ENCODE results near the gene EXPH5. TPM values are rescaled to one million over a fixed set of nuclear protein-coding genes. Genes with fewer than 3 reads are reported as not detected.
"Not testable (repeated sequence)": the region's sequence is repeated elsewhere in the genome, so short reads cannot be mapped to it uniquely, and the experiment has no call there.

EXPH5 gene, protein sequence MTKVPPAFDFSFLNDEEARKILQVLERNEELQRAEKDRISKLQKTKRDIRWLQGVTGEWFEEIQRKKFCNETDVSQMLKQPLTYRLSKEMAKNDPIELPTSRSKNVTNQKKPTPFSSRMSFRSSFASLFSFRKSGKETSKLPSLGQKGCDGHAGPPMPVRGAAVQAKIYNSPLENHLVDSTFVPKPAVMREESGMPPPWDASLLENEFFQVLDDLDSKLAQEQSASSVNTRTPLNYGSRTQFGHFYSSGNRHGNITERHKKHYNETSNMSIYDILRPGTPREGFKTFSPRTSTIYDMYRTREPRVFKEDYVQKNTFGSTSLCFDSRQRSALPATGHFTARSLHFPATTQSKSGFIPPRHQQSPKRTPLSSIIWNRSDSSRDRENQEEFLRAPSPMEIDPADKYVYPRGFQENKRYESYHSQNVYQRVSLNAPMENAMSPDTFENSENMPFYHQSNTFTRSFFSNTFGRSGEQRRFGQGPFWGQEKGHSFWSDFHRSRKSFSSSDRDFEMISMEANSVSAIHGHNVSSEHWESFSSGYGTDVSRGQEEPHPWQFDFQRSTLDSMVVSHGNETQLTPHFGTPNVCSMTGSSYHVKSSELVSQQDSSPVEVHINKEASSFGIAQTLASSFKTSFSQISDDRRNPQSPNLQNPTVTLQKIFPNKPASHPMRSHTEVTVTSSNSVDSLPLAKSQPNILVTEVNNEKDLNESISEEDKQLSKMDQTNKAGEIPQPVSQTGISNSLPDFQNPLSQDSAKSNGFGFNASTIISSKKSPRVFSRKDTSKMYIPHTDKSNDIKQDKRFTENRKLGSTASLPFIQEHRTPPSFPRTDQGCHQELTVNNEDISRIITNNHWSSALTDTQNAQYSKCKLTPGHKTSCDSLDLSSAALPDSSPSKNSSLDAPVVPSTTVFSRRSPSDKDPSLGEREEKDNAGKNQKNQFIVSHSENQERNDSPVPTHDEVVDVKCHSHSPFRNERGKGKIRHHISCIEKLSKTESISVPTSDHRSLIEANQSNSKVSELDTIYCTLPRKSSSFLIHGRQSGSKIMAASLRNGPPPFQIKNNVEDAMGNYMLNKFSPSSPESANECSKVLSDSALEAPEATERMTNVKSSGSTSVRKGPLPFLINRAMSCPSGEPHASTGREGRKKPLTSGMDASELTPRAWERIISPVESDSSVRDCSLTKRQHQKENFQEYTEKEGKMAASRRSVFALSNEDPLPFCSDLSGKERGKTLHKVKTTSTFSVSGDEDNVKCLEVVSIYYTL (N-terminal part only)
- 1.1 TPM for polyA plus RNA-seq (2013)

DNA sequence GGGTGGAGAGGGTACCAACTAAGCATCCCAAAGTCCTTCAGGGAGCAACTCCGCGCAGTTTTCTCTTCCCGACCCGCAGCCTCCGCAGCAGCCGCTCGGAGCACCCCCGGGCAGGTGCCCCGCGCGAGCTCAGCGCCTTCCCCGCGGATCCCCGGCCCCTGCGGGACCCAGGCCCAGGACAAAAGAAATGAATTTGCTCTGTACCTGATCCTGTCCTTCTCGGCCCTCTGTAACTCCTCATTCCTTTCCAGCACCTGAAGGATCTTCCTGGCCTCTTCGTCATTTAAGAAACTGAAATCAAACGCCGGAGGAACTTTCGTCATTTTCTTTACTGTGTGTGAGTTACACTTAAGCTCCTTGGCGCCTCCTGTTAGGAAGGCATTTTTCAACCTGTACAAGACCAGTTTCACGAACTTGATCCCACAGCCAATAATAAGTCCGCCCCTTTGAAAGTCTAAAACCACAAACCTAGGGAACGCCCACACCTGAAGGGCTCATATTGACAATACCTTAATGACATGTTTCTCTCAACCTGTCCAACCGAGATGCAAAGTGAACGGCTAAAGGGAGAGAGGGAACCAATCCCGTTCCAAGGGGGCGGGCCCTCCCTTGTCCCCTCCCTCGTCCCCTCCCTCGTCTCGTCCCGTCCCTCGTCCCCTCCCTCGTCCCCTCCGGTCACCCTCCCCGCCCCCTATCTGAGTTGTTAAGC lies at the start of gene EXPH5:
TSS of gene EXPH5 (minus strand) at position 555 of the 709 bp plus-strand sequence. CDS start at position 323, 232 bp downstream.
- Histone ChIP-seq H3K9me3 (ENCODE audit: control extremely low read depth in 1 of 5, control insufficient read depth in 4 of 5, insufficient read depth in 2 of 5, low read depth in 1 of 5, low read length in 4 of 5) (no peaks in the 10 kb centered on the region), H3K4me1 (ENCODE audit: control extremely low read depth in 1 of 4, control insufficient read depth in 4 of 4, insufficient read depth in 4 of 4, low read length in 3 of 4) (peaks cover 0 to 11% (median 8%) of the 10 kb centered on the region in 4 experiments), H3K4me3 (ENCODE audit: control insufficient read depth in 1 of 7, extremely low read depth in 1 of 7, insufficient read depth in 4 of 7, low read depth in 2 of 7, low read length in 6 of 7) (peak within 1 kb of the TSS; percentile 51 to 99 (median 91)), H3K27ac (ENCODE audit: insufficient read depth in 1 of 2, low read depth in 1 of 2, low read length in 2 of 2, poor library complexity in 1 of 2, severe bottlenecking in 2 of 2) (peak within 1 kb of the TSS; percentile 56 to 71), H3K36me3 (ENCODE audit: control insufficient read depth in 4 of 4, insufficient read depth in 4 of 4, low read length in 3 of 4) (no peaks in the 10 kb centered on the region), H3K27me3 (replicated peaks in 2 of 5; ENCODE audit: control insufficient read depth in 4 of 5, insufficient read depth in 5 of 5, low read length in 4 of 5) (peaks cover 0 to 22% (median 5%) of the 10 kb centered on the region in 5 experiments)
- WGBS (ENCODE audit: insufficient coverage): 0% methylated on average over 26 of the region's 37 CpGs
- ChIA-PET POLR2A (no interaction called here), CTCF (interaction anchor here (1.6 kb wide), 1 partner anchor 87 kb away, joined by 3 read pairs; no protein-coding TSS in a partner anchor)
- DNase-seq: peak; percentile 88 to 91 (median 89)

DNA sequence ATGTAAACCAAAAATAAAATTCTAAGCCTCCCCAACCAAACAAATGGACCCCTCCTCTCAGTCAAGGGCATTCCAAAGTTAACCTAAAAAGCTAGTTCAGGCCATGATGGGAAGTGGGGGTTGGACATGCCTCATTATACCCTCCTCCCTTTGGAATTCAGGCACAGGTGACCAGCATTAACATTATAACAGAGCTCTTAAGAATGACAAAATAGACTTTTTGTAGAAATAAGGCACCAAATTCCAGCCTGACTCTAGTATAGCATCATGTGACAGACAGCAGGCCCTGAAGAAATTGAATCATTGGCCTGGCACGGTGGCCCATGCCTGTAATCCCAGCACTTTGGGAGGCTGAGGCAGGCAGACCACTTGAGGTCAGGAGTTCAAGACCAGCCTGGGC lies 48.2 kb upstream of the EXPH5 start:
- DNase-seq; POLR2A ChIA-PET; H3K27ac ChIP-seq (ENCODE audit: insufficient read depth in 1 of 2, low read depth in 1 of 2, low read length in 2 of 2, poor library complexity in 1 of 2, severe bottlenecking in 2 of 2); H3K4me3 ChIP-seq (ENCODE audit: control insufficient read depth in 1 of 7, extremely low read depth in 1 of 7, insufficient read depth in 4 of 7, low read depth in 2 of 7, low read length in 6 of 7); H3K9me3 ChIP-seq (ENCODE audit: control extremely low read depth in 1 of 5, control insufficient read depth in 4 of 5, insufficient read depth in 2 of 5, low read depth in 1 of 5, low read length in 4 of 5); H3K36me3 ChIP-seq (ENCODE audit: control insufficient read depth in 4 of 4, insufficient read depth in 4 of 4, low read length in 3 of 4); H3K27me3 ChIP-seq (replicated peaks in 2 of 5; ENCODE audit: control insufficient read depth in 4 of 5, insufficient read depth in 5 of 5, low read length in 4 of 5); H3K4me1 ChIP-seq (ENCODE audit: control extremely low read depth in 1 of 4, control insufficient read depth in 4 of 4, insufficient read depth in 4 of 4, low read length in 3 of 4); CTCF ChIA-PET: not testable (repeated sequence)
- 91% methylated on average over 1 of the region's 1 CpG for WGBS (ENCODE audit: insufficient coverage)

DNA sequence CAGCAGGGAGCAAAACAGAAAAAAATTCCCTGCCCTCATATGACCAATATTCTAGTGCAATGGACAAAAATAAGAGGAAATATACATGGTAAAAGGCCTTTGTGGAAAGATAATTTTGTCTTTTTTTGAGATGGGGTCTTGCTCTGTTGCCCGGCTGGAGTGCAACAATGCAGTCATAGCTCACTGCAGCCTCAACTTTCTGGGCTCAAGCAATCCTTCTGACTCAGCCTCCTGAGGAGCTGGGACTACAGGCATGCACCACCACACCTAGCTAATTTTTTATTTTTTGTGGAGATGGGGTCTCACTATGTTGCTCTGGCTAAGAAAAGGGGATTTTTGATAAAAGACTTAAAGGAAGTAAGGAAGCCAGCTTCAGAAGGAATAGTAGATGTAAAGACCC lies 45.6 kb upstream of the EXPH5 start:
- 100% methylated on average over 1 of the region's 1 CpG for WGBS (ENCODE audit: insufficient coverage)
- Histone ChIP-seq H3K27ac (ENCODE audit: insufficient read depth in 1 of 2, low read depth in 1 of 2, low read length in 2 of 2, poor library complexity in 1 of 2, severe bottlenecking in 2 of 2) (no peak overlapping the region), H3K9me3 (ENCODE audit: control extremely low read depth in 1 of 5, control insufficient read depth in 4 of 5, insufficient read depth in 2 of 5, low read depth in 1 of 5, low read length in 4 of 5) (peaks cover 0 to 2% (median 0%) of the 10 kb centered on the region in 5 experiments), H3K4me1 (ENCODE audit: control extremely low read depth in 1 of 4, control insufficient read depth in 4 of 4, insufficient read depth in 4 of 4, low read length in 3 of 4) (no peaks in the 10 kb centered on the region), H3K36me3 (ENCODE audit: control insufficient read depth in 4 of 4, insufficient read depth in 4 of 4, low read length in 3 of 4) (no peaks in the 10 kb centered on the region), H3K4me3 (ENCODE audit: control insufficient read depth in 1 of 7, extremely low read depth in 1 of 7, insufficient read depth in 4 of 7, low read depth in 2 of 7, low read length in 6 of 7) (no peak overlapping the region), H3K27me3 (replicated peaks in 2 of 5; ENCODE audit: control insufficient read depth in 4 of 5, insufficient read depth in 5 of 5, low read length in 4 of 5) (peaks cover 0 to 2% (median 0%) of the 10 kb centered on the region in 5 experiments)
- DNase-seq: no peak
- ChIA-PET CTCF (interaction anchor here (1.7 kb wide), 1 partner anchor 10 kb away, joined by 6 read pairs; no protein-coding TSS in a partner anchor), POLR2A (no interaction called here)

DNA sequence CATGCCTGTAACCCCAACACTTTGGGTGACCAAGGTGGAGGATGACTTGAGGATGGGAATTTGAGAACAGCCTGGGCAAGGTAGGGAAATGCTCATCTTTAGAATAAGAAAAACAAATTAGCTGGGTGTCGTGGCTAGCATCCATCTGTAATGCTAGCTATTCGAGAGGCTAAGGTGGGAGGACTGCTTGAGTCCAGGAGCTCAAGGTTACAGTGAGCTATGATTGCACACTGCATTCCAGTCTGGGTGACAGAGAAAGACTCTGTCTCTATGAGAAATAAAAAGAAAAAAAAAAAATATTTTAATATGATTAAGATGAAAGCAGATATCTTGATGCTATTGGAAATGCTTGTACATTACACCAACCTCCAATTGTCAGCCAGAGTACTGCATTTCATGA lies 42.7 kb upstream of the EXPH5 start:
- CTCF ChIA-PET: interaction anchor here (0.6 kb wide), 1 partner anchor 229 kb away, joined by 3 read pairs; no protein-coding TSS in a partner anchor

DNA sequence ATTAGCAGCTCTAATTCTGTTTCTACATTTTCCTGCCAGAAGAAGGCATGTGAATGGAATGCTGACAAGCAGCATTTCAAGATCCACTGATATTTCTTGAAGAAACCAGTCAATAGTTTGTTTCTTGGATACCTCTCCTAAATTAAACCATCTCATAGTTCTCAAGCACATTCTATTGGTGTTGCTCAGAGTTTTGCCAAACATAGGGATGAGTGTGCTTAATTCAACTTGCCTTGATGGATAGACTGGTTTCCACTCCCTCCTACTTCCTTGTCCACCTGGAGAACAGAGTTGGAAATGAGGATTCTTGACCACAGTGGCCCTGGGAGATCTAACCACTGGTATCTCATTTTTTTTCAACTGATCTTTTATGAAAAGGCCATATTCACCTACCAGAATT lies 41.5 kb upstream of the EXPH5 start:
- no peak for DNase-seq
- no peaks in the 10 kb centered on the region for H3K4me1 ChIP-seq (ENCODE audit: control extremely low read depth in 1 of 4, control insufficient read depth in 4 of 4, insufficient read depth in 4 of 4, low read length in 3 of 4)
- H3K9me3 ChIP-seq (ENCODE audit: control extremely low read depth in 1 of 5, control insufficient read depth in 4 of 5, insufficient read depth in 2 of 5, low read depth in 1 of 5, low read length in 4 of 5): peaks cover 0 to 2% (median 0%) of the 10 kb centered on the region in 5 experiments
- POLR2A ChIA-PET: no interaction called here
- H3K27me3 ChIP-seq (replicated peaks in 2 of 5; ENCODE audit: control insufficient read depth in 4 of 5, insufficient read depth in 5 of 5, low read length in 4 of 5): peaks cover 0 to 2% (median 0%) of the 10 kb centered on the region in 5 experiments
- no peak overlapping the region for H3K27ac ChIP-seq (ENCODE audit: insufficient read depth in 1 of 2, low read depth in 1 of 2, low read length in 2 of 2, poor library complexity in 1 of 2, severe bottlenecking in 2 of 2)
- no peaks in the 10 kb centered on the region for H3K36me3 ChIP-seq (ENCODE audit: control insufficient read depth in 4 of 4, insufficient read depth in 4 of 4, low read length in 3 of 4)
- H3K4me3 ChIP-seq (ENCODE audit: control insufficient read depth in 1 of 7, extremely low read depth in 1 of 7, insufficient read depth in 4 of 7, low read depth in 2 of 7, low read length in 6 of 7): no peak overlapping the region
- CTCF ChIA-PET: no interaction called here

More for the DNA sequence above, 42.7 kb upstream of the EXPH5 start:
- POLR2A ChIA-PET: no interaction called here
- Histone ChIP-seq H3K36me3 (ENCODE audit: control insufficient read depth in 4 of 4, insufficient read depth in 4 of 4, low read length in 3 of 4) (no peaks in the 10 kb centered on the region), H3K9me3 (ENCODE audit: control extremely low read depth in 1 of 5, control insufficient read depth in 4 of 5, insufficient read depth in 2 of 5, low read depth in 1 of 5, low read length in 4 of 5) (peaks cover 0 to 2% (median 0%) of the 10 kb centered on the region in 5 experiments), H3K27me3 (replicated peaks in 2 of 5; ENCODE audit: control insufficient read depth in 4 of 5, insufficient read depth in 5 of 5, low read length in 4 of 5) (peaks cover 0 to 2% (median 0%) of the 10 kb centered on the region in 5 experiments), H3K4me1 (ENCODE audit: control extremely low read depth in 1 of 4, control insufficient read depth in 4 of 4, insufficient read depth in 4 of 4, low read length in 3 of 4) (no peaks in the 10 kb centered on the region), H3K27ac (ENCODE audit: insufficient read depth in 1 of 2, low read depth in 1 of 2, low read length in 2 of 2, poor library complexity in 1 of 2, severe bottlenecking in 2 of 2) (no peak overlapping the region), H3K4me3 (ENCODE audit: control insufficient read depth in 1 of 7, extremely low read depth in 1 of 7, insufficient read depth in 4 of 7, low read depth in 2 of 7, low read length in 6 of 7) (no peak overlapping the region)
- WGBS (ENCODE audit: insufficient coverage): 100% methylated on average over 2 of the region's 2 CpGs
- DNase-seq: no peak

DNA sequence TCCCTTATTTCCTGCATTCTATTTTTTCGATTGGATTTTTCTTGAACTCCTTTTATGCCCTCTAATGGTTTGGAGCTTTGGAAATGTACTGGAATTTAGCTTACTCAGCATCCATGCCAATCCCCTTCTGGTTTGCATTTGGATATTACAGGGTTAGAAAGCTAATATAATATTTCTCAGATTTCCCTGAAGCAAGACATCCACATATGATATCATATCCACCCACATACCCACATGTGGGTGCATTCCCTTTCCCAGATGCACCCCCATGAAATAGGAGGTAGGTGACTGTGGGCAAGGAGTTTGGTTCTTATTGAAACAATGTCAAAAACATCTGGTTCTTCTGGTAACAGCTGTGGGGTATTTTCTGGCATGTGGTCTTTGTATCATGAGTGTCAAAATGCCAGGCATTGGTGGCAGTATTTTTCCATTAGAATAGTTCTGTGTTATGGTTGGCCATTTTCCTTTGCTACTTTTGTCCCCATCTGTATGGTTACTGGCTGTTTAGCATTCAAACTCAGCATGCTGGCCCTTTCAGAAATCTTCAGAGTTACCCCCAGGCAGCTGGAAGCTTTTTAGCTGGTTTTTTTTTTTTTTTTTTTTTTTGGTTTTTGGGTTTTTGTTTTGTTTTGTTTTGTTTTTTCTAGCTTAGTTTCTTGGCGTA lies 38.6 kb upstream of the EXPH5 start:
- Histone ChIP-seq H3K4me3 (ENCODE audit: control insufficient read depth in 1 of 7, extremely low read depth in 1 of 7, insufficient read depth in 4 of 7, low read depth in 2 of 7, low read length in 6 of 7) (no peak overlapping the region), H3K27me3 (replicated peaks in 2 of 5; ENCODE audit: control insufficient read depth in 4 of 5, insufficient read depth in 5 of 5, low read length in 4 of 5) (peaks cover 0 to 1% (median 0%) of the 10 kb centered on the region in 5 experiments), H3K27ac (ENCODE audit: insufficient read depth in 1 of 2, low read depth in 1 of 2, low read length in 2 of 2, poor library complexity in 1 of 2, severe bottlenecking in 2 of 2) (no peak overlapping the region), H3K9me3 (ENCODE audit: control extremely low read depth in 1 of 5, control insufficient read depth in 4 of 5, insufficient read depth in 2 of 5, low read depth in 1 of 5, low read length in 4 of 5) (peaks cover 0 to 18% (median 7%) of the 10 kb centered on the region in 5 experiments), H3K4me1 (ENCODE audit: control extremely low read depth in 1 of 4, control insufficient read depth in 4 of 4, insufficient read depth in 4 of 4, low read length in 3 of 4) (no peaks in the 10 kb centered on the region), H3K36me3 (ENCODE audit: control insufficient read depth in 4 of 4, insufficient read depth in 4 of 4, low read length in 3 of 4) (no peaks in the 10 kb centered on the region)
- DNase-seq: no peak
- ChIA-PET POLR2A (no interaction called here), CTCF (interaction anchor here (0.9 to 2.1 kb wide), 3 partner anchors 14 to 107 kb away, joined by 3 to 8 read pairs (median 5); no protein-coding TSS in a partner anchor)
- 100% methylated on average over 1 of the region's 2 CpGs for WGBS (ENCODE audit: insufficient coverage)
